ENCODE data around the gene FSTL5.

- TF ChIP-seq CTCF (IDR thresholded peaks at IDR 0.05) = no peak
- no peak for TF ChIP-seq POLR2A (IDR thresholded peaks at IDR 0.05; ENCODE audit: low read depth)
Observed at GRCh38 chr4:161466316-161466715, 697.5 kb downstream of the FSTL5 start.
